HG02759 (cell line): ENCODE data around the gene HMOX2.

Experiments used
- ATAC-seq: cut with Tn5 transposase; IDR thresholded peaks from one replicate; pipeline ENCODE4 v1.9.1; 2021; ENCODE audit warnings: mild to moderate bottlenecking, moderate library complexity; ENCODE audit not compliant: unreplicated experiment

HMOX2 gene

GRCh38 chr16:4520913-4521312, 44.7 kb downstream of the HMOX2 start:
- ATAC-seq, result no peak

GRCh38 chr16:4522051-4522581, 45.9 kb downstream of the HMOX2 start:
- no peak for ATAC-seq

GRCh38 chr16:4523686-4524085, 47.5 kb downstream of the HMOX2 start:
- no peak for ATAC-seq

- no peak for ATAC-seq
Observed at GRCh38 chr16:4524571-4524970, 48.4 kb downstream of the HMOX2 start.

GRCh38 chr16:4525069-4525468, 48.9 kb downstream of the HMOX2 start:
- no peak for ATAC-seq

GRCh38 chr16:4525634-4526277, 49.6 kb downstream of the HMOX2 start:
- ATAC-seq, result no peak

- ATAC-seq, result peak; percentile 50
Observed at GRCh38 chr16:4529085-4530060, 53.2 kb downstream of the HMOX2 start.

- ATAC-seq, result no peak
Observed at GRCh38 chr16:4531811-4532210, 55.6 kb downstream of the HMOX2 start.

- ATAC-seq, result no peak
Observed at GRCh38 chr16:4532238-4532637, 56.0 kb downstream of the HMOX2 start.

GRCh38 chr16:4533490-4533889, 57.3 kb downstream of the HMOX2 start:
- ATAC-seq, result no peak

GRCh38 chr16:4534151-4534790, 58.1 kb downstream of the HMOX2 start:
- ATAC-seq, result no peak

GRCh38 chr16:4535627-4536108, 59.5 kb downstream of the HMOX2 start:
- ATAC-seq, result no peak

- ATAC-seq, result no peak
Observed at GRCh38 chr16:4536391-4537106, 60.4 kb downstream of the HMOX2 start.

- peak; percentile 44 for ATAC-seq
Observed at GRCh38 chr16:4537376-4538343, 61.5 kb downstream of the HMOX2 start.

- ATAC-seq, result peak; percentile 79
Observed at GRCh38 chr16:4538350-4539235, 62.4 kb downstream of the HMOX2 start, which contains the start of gene CDIP1. Gene CDIP1, minus strand, starts transcription at chr16:4538773. Its CDS starts 24,643 bp downstream, at chr16:4514130.

GRCh38 chr16:4539716-4540284, 63.6 kb downstream of the HMOX2 start:
- ATAC-seq, result no peak

- no peak for ATAC-seq
Observed at GRCh38 chr16:4544473-4544872, 68.3 kb downstream of the HMOX2 start.

GRCh38 chr16:4548124-4548523, 71.9 kb downstream of the HMOX2 start:
- ATAC-seq, result no peak
